HG03469 (cell line): Measurements from ENCODE around the gene KLHL17.

Source experiments
- ATAC-seq: cut with Tn5 transposase; IDR thresholded peaks from one replicate; pipeline ENCODE4 v1.9.1; 2021; ENCODE audit warnings: mild to moderate bottlenecking, moderate library complexity, moderate number of reproducible peaks; ENCODE audit not compliant: unreplicated experiment

The KLHL17 gene

GRCh38 chr1:960363-961131 is at the start of gene KLHL17:
TSS of gene KLHL17 (plus strand) at chr1:960584. CDS start at chr1:960694, 110 bp downstream.
- no peak for ATAC-seq

DNA sequence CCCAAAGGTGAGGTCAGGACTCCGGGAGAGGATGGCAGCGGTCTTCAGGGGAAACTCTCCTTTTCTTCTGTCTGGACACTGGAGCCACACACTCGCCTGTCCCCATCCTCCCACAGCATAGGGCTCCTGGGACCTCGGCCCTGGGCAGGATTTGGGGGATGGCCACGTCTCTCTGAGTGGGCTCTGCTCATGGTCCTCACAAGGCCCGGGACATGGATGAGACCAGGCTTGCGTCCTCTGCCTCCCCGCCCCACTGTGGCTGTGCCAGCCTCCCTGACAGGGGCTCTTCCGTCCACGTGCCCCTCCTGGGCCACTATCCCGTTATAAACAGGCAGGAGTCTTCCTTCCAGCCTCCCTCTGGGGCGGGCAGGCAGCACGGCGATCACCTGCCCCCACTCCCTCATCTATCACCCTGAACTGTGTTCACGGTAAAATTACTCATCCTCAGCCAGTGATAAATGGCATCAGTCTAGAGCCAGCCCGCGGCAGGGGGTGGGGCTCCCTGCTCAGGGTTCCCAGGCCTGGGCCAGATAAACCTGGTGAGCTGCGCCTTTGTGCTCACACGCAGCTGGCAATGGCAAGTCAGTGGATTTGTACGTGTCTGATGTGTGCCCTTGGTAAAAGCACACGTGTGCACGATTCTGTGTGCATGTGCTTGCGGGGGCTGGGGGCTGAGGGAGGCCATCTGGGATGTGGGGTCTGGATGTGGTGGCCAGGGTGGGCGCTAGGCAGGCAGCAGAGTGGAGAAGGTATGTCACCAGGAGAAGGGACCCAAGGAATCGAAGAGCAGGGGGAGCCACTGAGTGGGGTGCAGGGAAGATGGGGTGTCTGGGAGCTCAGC is 49.3 kb upstream of the KLHL17 start:
- no peak for ATAC-seq

GRCh38 chr1:911875-912739 is 48.3 kb upstream of the KLHL17 start:
- no peak for ATAC-seq

GRCh38 chr1:912740-913301 is 47.6 kb upstream of the KLHL17 start:
- ATAC-seq = no peak

DNA sequence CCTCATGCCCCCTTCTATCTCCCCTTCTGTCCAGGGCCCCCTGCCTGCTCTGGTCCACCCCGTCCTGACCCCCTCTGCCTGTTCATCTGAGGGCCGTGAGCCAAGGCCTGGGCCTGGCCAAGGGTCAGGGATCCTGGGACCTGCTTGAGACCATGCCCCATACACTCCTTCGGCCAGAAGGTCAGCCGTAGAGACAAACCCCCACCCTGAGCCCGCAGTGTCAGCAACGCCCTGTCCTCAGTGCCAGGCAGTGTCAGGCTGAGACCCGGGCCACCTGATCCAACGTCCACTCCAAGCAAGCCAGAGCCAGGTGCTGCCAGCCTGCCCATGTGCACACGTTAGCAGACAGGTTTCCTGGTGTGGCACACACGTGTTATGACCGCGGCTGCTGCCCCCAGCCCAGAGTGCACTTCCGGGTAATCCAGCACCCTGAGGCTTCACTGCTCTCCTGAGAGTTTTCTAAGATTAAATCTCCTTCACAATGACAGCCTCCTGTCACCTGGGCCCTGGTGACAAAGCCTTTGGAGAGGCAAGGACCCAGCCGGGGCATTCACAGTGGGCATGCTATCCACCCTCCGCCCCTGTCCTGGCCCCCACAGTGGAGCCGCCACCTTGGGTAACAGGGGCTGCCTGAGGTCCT is 46.8 kb upstream of the KLHL17 start:
- no peak for ATAC-seq

- no peak for ATAC-seq
Measured at GRCh38 chr1:914131-914890, 46.1 kb upstream of the KLHL17 start.

DNA sequence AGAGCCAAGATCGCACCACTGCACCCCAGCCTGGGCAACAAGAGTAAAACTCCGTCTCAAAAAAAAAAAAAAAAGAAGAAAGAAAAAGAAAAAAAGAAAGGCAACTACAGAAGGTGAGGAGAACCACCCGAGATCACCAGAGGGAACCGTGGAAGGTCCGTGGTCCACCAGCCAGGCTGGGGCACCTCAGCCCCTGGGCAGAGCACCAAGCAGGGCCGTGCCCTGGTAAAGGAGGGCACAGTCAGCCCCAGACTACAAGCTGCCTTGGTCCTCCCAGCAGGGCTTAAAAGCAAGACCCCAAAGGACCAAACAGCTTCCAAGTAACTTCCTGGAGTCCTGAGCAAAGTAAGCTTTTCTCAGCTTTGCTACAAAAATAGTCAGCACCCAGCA is 45.5 kb upstream of the KLHL17 start:
- ATAC-seq = no peak

GRCh38 chr1:915295-916172 is 44.9 kb upstream of the KLHL17 start:
- no peak for ATAC-seq

- no peak for ATAC-seq
Measured at GRCh38 chr1:916173-917075, 44.0 kb upstream of the KLHL17 start.

GRCh38 chr1:917076-917459 is 43.3 kb upstream of the KLHL17 start:
- no peak for ATAC-seq

DNA sequence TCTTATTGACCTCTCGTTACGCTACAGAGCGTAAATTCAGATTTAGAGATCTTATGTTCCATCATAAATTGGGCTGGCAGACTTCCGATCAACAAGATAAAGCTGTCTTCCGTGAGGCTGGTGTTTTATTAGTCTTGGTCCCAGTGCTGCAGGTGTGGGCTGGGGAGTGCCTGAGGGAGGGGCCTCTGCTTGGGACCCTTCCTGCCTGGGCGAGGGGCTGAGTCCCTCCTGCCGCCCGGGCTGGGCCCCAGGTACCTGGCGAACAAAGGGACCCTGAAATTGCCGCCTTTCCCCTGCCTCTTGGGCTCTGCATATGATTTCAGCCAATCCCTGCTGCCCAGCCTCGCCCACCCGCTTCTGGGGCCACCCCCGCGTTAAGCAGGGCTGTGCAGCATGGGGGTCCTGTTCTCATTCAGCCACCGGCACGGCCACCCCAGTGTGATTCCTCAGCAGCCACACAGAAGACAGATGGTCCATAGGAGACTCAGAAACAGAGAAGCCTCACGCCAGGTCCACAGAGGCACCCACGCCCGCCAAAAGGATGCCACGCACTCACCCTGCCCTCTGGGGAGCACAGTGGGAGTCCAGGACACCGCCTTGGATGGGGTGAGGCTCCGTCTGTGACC is 42.8 kb upstream of the KLHL17 start:
- ATAC-seq = no peak

GRCh38 chr1:918353-918752 is 42.0 kb upstream of the KLHL17 start:
- no peak for ATAC-seq

DNA sequence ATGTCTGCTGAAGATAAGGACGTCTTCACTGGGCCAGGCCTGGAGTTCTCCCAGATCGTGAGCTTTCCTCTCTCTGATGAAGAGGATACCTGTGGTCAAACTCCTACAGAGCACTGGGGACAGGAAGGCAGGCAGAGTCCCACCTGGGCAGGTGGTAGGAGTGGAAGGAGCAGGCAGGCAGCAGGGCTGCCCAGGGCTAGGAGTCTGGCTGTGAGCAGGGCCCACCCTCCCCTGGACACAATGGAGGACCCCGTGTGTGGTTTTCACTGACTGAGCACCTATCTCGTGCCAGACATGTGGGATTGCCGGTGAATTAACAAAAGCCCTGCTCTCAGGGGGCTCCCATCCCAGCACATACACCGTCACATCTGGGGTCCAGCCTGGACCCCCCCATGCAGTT is 41.5 kb upstream of the KLHL17 start:
- no peak for ATAC-seq

DNA sequence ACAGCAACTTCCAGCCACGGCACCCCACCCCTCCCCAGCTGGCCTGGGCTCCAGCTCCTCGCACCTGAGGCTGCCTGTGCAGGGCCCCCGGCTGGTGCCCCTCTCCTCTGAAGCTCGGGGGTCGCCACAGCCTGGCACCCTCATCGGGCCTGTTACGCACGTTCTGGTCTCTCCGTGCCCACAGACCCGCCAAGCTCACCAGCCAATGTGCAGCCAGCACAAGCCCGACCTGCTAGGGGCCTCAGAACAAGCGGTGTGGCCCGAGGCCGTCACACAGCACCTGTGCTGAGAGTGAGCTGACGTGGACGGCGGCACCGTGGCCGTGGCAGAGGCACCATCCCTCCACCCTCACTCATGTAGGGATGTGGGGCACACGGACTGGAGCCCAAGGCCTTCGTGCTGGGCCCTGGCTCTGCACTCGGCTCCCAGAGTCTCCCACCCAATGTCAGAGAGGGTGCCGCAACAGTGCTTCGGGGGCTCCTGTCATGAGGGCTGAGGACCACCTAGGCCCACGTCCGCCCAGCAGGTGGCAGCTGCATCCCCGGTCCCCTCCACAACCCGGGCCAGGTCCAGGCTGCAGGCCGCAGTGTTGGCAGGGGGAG is 41.0 kb upstream of the KLHL17 start:
- ATAC-seq = no peak

GRCh38 chr1:920010-920409 is 40.4 kb upstream of the KLHL17 start:
- ATAC-seq = no peak

- ATAC-seq = no peak
Measured at GRCh38 chr1:920521-920920, 39.9 kb upstream of the KLHL17 start.
